PC-3 (cell line): ENCODE data around the gene BAZ2B. TPM values are rescaled to one million over a fixed set of nuclear protein-coding genes. Genes with fewer than 3 reads are reported as not detected.

ENCODE experiments used
- ATAC-seq: fragments of 200-7000 bp; cut with Tn5 transposase; 2 replicates; pipeline ENCODE4 v1.9.1; 2020; ENCODE audit warnings: mild to moderate bottlenecking, moderate library complexity
- BruUV-seq: library from RNA; stranded (reverse); fragments of 400-500 nt; replicated peaks from 2 replicates; lab custom pipeline; 2021; lab: Mats Ljungman, UMichigan
- CTCF ChIA-PET: fragments of 300-600 bp; sonication (Branson Sonifier 250); formaldehyde crosslinking; loops from one replicate; lab custom pipeline; 2022; ENCODE audit warnings: antibody characterized with exemption; lab: Charles Lee
- POLR2A ChIA-PET: fragments of 300-600 bp; sonication (Branson Sonifier 250); formaldehyde crosslinking; loops from one replicate; lab custom pipeline; 2022; ENCODE audit warnings: antibody characterized with exemption; ENCODE audit not compliant: unreplicated experiment; lab: Charles Lee
- DNase-seq: peaks from one replicate; pipeline ENCODE4 v3.0.0-alpha.2; 2015
- H2AFZ ChIP-seq: fragments of 300-600 bp; sonication (generic); 2 replicates; pipeline ENCODE4 v1.6.0; 2016; ENCODE audit warnings: antibody characterized with exemption, low read length
- H3F3A ChIP-seq: fragments of 300-600 bp; sonication (generic); one replicate; pipeline ENCODE4 v1.6.0; 2017; ENCODE audit warnings: antibody characterized with exemption, low read length, control low read depth, mild to moderate bottlenecking; ENCODE audit not compliant: unreplicated experiment
- H3K27ac ChIP-seq: fragments of 300-600 bp; sonication (generic); 2 replicates; pipeline ENCODE4 v1.5.1; 2016; ENCODE audit warnings: mild to moderate bottlenecking, low read length
- H3K27me3 ChIP-seq: fragments of 300-600 bp; sonication (generic); 2 replicates; pipeline ENCODE4 v1.6.1; 2016; ENCODE audit warnings: low read length, mixed read lengths
- H3K36me3 ChIP-seq: fragments of 300-600 bp; sonication (generic); 2 replicates; pipeline ENCODE4 v1.6.1; 2016; ENCODE audit warnings: low read depth, mixed run types, low read length, mixed read lengths
- H3K4me1 ChIP-seq: fragments of 300-600 bp; sonication (generic); 2 replicates; pipeline ENCODE4 v1.5.1; 2016; ENCODE audit warnings: low read length; ENCODE audit not compliant: insufficient read depth
- H3K4me2 ChIP-seq: fragments of 300-600 bp; sonication (generic); 2 replicates; pipeline ENCODE4 v1.6.0; 2016; ENCODE audit warnings: low read length
- H3K4me3 ChIP-seq: fragments of 300-600 bp; sonication (generic); 2 replicates; pipeline ENCODE4 v1.5.1; 2016; ENCODE audit warnings: mild to moderate bottlenecking, low read length, mixed read lengths
- H3K79me2 ChIP-seq: fragments of 300-600 bp; sonication (generic); 2 replicates; pipeline ENCODE4 v1.6.1; 2017; ENCODE audit warnings: low read length, mixed read lengths
- H3K9ac ChIP-seq: fragments of 300-600 bp; sonication (generic); 2 replicates; pipeline ENCODE4 v1.6.0; 2016; ENCODE audit warnings: mild to moderate bottlenecking, low read length
- H3K9me2 ChIP-seq: fragments of 300-600 bp; sonication (generic); replicated peaks from 2 replicates; pipeline ENCODE4 v1.6.1; 2016; ENCODE audit warnings: mixed run types, low read length, mixed read lengths
- H3K9me3 ChIP-seq: fragments of 300-600 bp; sonication (generic); 2 replicates; pipeline ENCODE4 v1.6.1; 2016; ENCODE audit warnings: low read length, mixed read lengths
- H4K20me1 ChIP-seq: fragments of 300-600 bp; sonication (generic); 2 replicates; pipeline ENCODE4 v1.6.1; 2016; ENCODE audit warnings: low read length, mixed read lengths
- CTCF ChIP-seq: fragments of 300-600 bp; sonication (generic); conservative IDR thresholded peaks from 2 replicates; pipeline ENCODE4 v1.5.1; 2017; ENCODE audit warnings: antibody characterized with exemption, low read depth, mild to moderate bottlenecking, low read length
- EZH2 ChIP-seq: fragments of 300-600 bp; sonication (generic); IDR thresholded peaks from one replicate; pipeline ENCODE4 v1.6.1; 2017; ENCODE audit warnings: antibody characterized with exemption, mild to moderate bottlenecking, low read length; ENCODE audit not compliant: unreplicated experiment
- EZH2phosphoT487 ChIP-seq: fragments of 300-600 bp; sonication (generic); IDR thresholded peaks from 2 replicates; pipeline ENCODE4 v1.6.1; 2018; ENCODE audit warnings: mild to moderate bottlenecking, antibody characterized with exemption, low read length, borderline replicate concordance
- intact Hi-C: fragments of 100-400 bp; cut with micrococcal nuclease; formaldehyde crosslinking; loops from 2 replicates; pipeline ENCODE4 v1.9.0; 2023
- total RNA-seq: library from RNA; depleted of rRNA; stranded (reverse); fragments of >200 nt; gene quantifications from 2 replicates; pipeline ENCODE4 v1.2.3, GENCODE V29; 2014

The BAZ2B gene
- total RNA-seq, 1 experiment from 2014 or later, result 19.6 TPM

GRCh38 chr2:159460227-159460626, 156.1 kb downstream of the BAZ2B start:
- Histone ChIP-seq H3K9ac (no peak overlapping the region), H3K9me2 (no peaks in the 10 kb centered on the region), H4K20me1 (no peaks in the 10 kb centered on the region), H3K4me2 (no peak overlapping the region), H3K27ac (no peak overlapping the region), H3K4me3 (no peak overlapping the region), H3K9me3 (no peaks in the 10 kb centered on the region), H3K79me2 (no peaks in the 10 kb centered on the region), H2AFZ (no peak overlapping the region), H3K36me3 (no peaks in the 10 kb centered on the region), H3K27me3 (no peaks in the 10 kb centered on the region), H3K4me1 (no peaks in the 10 kb centered on the region), H3F3A (no peaks in the 10 kb centered on the region)
- ATAC-seq (no peak), DNase-seq (no peak)
- intact Hi-C loops, result no loop called here
- ChIA-PET POLR2A (no interaction called here), CTCF (no interaction called here)
- TF ChIP-seq EZH2 (no peak), EZH2phosphoT487 (no peak), CTCF (no peak)
- BruUV-seq, result no TSS peak

- no peaks in the 10 kb centered on the region for H3F3A ChIP-seq
- no peak overlapping the region for H3K9ac ChIP-seq
- no peak overlapping the region for H3K27ac ChIP-seq
- H3K4me2 ChIP-seq, result no peak overlapping the region
- POLR2A ChIA-PET, result no interaction called here
- H4K20me1 ChIP-seq, result no peaks in the 10 kb centered on the region
- no peak overlapping the region for H3K4me3 ChIP-seq
- intact Hi-C loops, result no loop called here
- DNase-seq, result no peak
- no peak; the same call in 1 of the 2 replicates for ATAC-seq
- 0 out of 2 replicates have a peak, but pooled peaks cover under 1% of the 10 kb centered on the region for H3K4me1 ChIP-seq
- H3K36me3 ChIP-seq, result no peaks in the 10 kb centered on the region
- no TSS peak for BruUV-seq
- no peaks in the 10 kb centered on the region for H3K9me3 ChIP-seq
- H3K9me2 ChIP-seq, result no peaks in the 10 kb centered on the region
- H3K27me3 ChIP-seq, result no peaks in the 10 kb centered on the region
- no peak overlapping the region for H2AFZ ChIP-seq
- no peaks in the 10 kb centered on the region for H3K79me2 ChIP-seq
- no peak for TF ChIP-seq EZH2phosphoT487
- TF ChIP-seq CTCF, result no peak
- TF ChIP-seq EZH2, result no peak
- CTCF ChIA-PET, result no interaction called here
Observed at GRCh38 chr2:159459279-159459678, 157.1 kb downstream of the BAZ2B start.

GRCh38 chr2:159457589-159457988, 158.8 kb downstream of the BAZ2B start:
- Histone ChIP-seq H3K9ac (no peak overlapping the region), H3K4me3 (no peak overlapping the region), H3K36me3 (no peaks in the 10 kb centered on the region), H3F3A (no peaks in the 10 kb centered on the region), H2AFZ (no peak overlapping the region), H3K9me2 (no peaks in the 10 kb centered on the region), H3K4me2 (no peak overlapping the region), H3K9me3 (no peaks in the 10 kb centered on the region), H3K79me2 (no peaks in the 10 kb centered on the region), H4K20me1 (no peaks in the 10 kb centered on the region), H3K4me1 (0 out of 2 replicates have a peak, but pooled peaks cover 4% of the 10 kb centered on the region), H3K27me3 (no peaks in the 10 kb centered on the region), H3K27ac (no peak overlapping the region)
- no TSS peak for BruUV-seq
- TF ChIP-seq EZH2, result no peak
- TF ChIP-seq CTCF, result no peak
- TF ChIP-seq EZH2phosphoT487, result no peak
- ChIA-PET CTCF (no interaction called here), POLR2A (no interaction called here)
- no peak for ATAC-seq
- intact Hi-C loops, result no loop called here
- DNase-seq, result no peak
